GM19467 (cell line): ENCODE results near the gene HIPK4.
"Not testable (repeated sequence)": the region's sequence is repeated elsewhere in the genome, so short reads cannot be mapped to it uniquely, and the experiment has no call there.

Experiments
- ATAC-seq: cut with Tn5 transposase; IDR thresholded peaks from one replicate; pipeline ENCODE4 v1.9.1; 2021; ENCODE audit warnings: mild to moderate bottlenecking, moderate library complexity; ENCODE audit not compliant: unreplicated experiment

Gene HIPK4

DNA sequence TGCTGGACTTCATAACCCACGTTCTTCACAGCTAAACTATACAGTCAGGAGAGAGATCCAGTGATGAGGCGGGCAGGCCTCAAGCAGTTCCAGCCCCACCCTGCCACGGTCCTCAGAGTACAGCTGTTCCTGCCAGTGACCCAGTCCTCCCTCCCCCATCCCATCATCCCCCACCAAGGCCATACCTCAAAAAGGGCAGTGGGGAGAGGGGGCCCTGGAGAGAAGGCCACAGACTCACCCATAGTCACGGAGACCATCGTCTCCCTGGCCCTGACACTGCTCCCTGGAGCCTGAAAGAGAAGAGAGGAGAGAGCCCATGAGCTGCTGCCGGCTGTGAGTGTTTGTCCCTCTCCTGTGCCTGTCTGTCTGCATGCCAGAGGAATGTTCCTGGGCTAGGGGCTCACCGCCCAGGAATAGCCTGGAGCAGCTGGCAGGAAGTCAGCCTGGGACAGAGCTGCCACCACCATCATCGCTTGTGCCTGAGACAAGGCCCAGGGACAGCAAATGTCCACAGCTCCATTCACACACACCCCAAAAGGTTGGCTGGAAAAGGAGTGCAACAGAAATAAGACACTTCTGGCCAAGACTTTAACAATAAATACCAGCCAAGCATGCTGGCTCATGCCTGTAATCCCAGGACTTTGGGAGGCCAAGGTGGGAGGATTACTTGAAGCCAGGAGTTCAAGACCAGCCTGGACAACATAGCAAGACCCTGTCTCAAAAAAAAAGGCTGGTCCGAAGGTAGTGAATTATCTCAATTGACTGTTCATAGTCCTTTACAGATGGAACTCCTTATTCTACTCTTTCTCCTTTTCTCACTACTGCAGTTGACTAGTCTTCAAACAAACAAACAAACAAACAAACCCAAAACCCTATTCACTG lies 48.1 kb downstream of the HIPK4 start:
- ATAC-seq = no peak

DNA sequence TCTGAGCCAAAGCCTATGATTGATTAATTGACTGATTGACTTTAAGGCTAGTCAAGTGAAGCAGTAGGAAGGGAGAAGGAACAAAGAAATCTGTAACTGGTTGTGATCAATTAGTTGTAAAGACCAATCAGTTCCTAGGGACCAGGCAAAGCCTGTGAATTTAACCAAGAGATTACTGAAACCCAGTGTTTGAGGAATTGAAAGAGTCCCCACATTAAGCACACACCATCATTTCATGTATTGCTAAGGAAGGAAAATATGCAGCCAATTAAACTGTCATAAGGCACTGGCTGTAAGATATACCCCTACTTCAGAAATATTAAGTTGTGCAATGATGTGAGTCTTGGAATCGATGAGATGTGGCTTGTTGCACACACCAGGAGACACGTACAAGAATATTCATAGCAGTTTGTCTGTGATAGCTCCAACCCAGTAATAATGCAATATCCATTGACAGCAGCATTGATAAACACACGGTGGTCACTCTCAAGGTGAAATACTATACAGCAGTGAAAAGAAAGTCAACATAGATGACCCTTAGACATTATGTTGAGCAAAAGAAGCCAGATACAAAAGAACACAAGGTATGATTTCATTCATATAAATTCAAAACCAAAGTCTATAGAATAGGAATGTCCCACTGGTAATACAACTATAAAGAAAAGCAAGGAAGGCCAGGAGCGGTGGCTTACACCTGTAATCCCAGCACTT lies 50.8 kb downstream of the HIPK4 start:
- ATAC-seq = no peak

DNA sequence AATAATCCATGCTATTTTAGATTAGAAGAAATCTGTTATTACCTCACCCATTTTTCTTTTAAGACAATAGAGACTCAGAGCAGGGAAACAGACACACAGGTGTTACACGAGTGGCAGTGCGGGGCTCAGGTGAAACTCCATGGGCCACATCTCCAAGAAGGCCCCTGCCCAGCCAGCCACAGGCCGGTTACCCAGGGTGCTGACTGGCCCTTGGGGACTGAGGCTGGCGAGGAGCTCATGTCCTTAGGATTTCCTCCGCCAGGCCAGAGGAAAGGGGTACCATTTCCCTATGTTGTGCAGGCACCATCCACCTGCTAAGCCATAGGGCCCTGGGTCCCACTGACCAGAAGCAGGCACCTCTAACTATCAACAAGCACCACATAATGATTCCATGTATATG lies 52.4 kb downstream of the HIPK4 start:
- ATAC-seq = no peak

GRCh38 chr19:40337107-40337506 lies 52.9 kb downstream of the HIPK4 start:
- no peak for ATAC-seq

DNA sequence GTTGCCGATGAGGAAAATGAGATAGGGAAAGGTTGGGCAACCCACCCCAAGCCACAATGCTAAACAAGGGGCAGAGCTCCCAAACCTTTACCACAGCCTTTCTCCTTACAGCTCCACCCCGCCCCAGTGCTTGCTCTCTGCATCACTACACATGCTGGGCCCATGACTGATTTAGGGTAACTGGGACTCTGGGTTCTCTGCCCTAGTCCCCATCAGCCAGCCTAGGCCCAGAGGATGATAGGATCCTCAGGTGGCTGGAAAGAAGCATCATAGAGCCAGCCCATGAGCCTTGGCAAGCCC lies 53.4 kb downstream of the HIPK4 start:
- ATAC-seq = no peak

DNA sequence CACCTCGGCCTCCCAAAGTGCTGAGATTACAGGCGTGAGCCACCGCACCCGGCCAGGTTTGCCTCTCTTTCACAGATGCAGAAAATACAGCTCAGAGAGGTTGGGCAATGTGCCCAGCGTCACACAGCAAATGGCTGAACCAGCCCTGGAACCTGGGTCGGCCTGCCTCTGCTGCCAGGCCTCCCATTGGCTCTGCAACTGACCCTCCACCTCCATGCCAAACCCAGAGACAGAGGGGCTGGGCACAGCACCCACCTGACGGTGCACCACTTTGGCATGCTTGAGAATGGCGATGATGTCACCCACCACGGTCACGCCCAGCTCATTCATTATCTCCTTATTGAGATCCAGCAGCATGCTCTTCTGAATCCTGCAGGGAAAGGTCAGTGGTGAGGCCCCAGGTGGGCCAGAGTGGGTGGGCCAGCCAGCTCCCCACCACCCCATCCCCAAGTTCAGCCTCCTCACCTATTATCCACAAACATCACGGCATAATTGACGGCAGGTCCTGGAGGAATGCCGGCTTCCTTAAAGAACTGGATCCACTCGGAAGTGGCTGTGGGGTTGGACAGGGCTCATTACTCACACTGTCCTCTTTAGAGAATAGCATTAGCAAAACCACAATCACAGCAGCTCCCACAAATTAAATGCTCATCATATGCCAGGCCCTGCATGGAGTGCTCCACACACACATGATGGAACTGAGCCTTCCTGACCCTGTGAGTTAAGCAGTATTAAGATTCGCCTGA lies 54.0 kb downstream of the HIPK4 start:
- no peak for ATAC-seq

- ATAC-seq = no peak
Observed at GRCh38 chr19:40335101-40335500, 54.9 kb downstream of the HIPK4 start.

- ATAC-seq = not testable (repeated sequence)
Observed at GRCh38 chr19:40333083-40333482, 56.9 kb downstream of the HIPK4 start.

GRCh38 chr19:40332669-40333068 lies 57.3 kb downstream of the HIPK4 start:
- no peak for ATAC-seq

- ATAC-seq = no peak
Observed at GRCh38 chr19:40331052-40331451, 58.9 kb downstream of the HIPK4 start.
